Activated CD4-positive, alpha-beta T cell treated with anti-CD3 and anti-CD28 coated beads, Interleukin-2, amount 50 U/mL, for 24 hours (primary cell): Measurements from ENCODE around the gene UGT2B28.
"Not testable (repeated sequence)": the region's sequence is repeated elsewhere in the genome, so short reads cannot be mapped to it uniquely, and the experiment has no call there.

Experiments
- DNase-seq, 2 donors: peaks; one replicate each; pipeline ENCODE4 v3.0.0-alpha.2; 2020; ENCODE audit warnings: low read depth in 1 of 2, low spot score in 1 of 2

UGT2B28 gene

DNA sequence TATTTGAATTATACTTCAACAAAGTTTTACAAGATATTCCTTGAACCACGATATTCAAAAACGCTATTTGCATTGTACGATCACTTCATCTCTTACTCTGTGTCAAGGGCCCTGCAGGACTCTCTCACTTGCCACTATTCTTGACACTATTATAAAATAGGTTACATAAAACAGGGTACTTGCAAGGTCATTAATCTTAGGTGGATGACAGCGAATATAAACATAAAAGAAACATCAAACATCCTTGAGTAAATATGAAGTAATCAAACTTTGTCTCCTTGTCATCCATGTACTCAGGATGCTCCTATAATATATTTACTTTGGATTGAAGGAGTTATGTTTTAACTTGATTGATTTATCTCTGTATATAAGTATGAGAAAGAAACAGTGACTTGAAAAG lies at the start of gene UGT2B28:
Gene UGT2B28 (plus strand): TSS at position 395 of the 400 bp plus-strand sequence. CDS start 26 bp downstream, outside the sequence.
- DNase-seq = not testable (repeated sequence)

DNA sequence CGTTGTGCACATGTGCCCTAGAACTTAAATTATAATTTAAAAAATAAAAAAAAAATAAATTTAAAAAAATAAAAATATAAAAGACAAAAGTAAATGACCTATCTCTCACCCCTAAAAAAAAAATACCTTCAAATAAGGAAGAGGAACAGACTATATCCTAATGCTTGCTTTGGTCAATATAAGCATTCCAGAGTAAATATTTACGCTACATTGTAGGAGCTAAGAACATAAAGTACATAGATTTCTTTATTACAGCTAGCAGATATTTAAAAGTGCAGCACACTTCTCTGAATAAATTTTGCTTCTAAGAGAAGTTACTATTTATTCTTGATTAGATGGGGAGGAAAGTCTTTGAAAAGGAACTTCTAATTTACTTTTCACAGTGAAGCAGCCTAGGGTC lies 41.2 kb upstream of the UGT2B28 start:
- DNase-seq = no peak

DNA sequence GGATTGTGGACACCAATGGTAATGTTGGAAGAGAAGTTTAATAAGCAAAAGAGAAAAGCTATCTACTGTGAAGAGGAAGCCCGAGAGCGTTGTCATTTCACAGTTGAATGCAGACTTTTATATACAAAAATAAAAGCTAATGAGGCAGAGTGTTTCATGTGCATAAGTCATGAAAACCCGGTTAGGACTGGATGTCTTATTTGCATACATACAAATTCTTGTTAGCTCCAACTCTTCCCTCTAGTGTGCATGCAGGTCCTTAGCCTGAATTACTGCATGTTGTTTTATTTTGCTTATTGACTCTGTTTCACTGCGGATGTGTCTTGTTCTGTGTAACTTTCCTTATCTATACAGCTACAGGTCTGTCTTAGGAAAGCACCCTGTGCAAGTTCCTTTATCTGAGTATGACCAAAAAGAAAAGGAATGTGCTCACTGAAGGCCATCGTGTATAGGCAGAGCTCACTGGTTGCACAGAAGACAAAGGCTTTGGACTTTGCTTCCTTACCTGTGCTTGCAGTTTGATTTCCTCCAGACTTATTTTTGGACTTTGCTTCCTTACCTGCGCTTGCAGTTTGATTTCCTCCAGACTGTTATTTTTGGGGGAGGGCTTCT lies 40.6 kb upstream of the UGT2B28 start:
- no peak for DNase-seq

DNA sequence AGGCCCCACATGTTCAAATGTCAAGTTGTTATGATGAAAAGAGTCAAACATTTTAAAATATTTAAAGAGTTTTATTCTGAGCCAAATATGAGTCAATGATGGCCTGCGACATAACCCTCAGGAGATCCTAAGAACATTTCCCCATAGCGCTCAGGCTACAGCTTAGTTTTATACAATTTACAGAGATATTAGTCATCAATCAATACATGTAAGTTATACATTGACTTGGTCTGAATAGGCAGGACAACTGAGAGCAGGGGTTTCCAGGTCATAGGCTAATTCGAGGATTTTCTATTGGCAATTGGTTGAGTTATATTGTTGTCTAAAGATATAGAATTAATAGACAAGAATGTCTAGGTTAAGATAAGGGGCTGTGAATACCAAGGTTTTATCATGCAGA lies 39.5 kb upstream of the UGT2B28 start:
- DNase-seq = not testable (repeated sequence)

DNA sequence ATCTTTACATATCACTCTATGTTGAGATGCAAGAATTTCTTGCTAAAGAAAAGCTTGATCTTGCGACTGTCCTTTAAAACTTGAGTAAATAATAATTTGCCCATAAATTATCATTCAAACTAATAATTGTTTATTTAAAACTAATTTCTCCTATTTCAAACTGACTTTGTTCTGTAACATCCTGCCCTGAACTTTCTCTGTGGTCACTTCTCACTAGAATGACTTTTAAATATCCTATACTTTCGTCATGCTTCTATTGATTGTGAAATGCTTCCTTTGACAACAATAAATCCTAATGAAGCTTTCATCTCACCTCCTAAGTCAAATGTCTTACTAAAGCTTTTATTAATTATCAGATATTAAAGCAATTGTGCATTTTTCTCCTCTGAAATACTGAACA lies 38.5 kb upstream of the UGT2B28 start:
- not testable (repeated sequence) for DNase-seq

DNA sequence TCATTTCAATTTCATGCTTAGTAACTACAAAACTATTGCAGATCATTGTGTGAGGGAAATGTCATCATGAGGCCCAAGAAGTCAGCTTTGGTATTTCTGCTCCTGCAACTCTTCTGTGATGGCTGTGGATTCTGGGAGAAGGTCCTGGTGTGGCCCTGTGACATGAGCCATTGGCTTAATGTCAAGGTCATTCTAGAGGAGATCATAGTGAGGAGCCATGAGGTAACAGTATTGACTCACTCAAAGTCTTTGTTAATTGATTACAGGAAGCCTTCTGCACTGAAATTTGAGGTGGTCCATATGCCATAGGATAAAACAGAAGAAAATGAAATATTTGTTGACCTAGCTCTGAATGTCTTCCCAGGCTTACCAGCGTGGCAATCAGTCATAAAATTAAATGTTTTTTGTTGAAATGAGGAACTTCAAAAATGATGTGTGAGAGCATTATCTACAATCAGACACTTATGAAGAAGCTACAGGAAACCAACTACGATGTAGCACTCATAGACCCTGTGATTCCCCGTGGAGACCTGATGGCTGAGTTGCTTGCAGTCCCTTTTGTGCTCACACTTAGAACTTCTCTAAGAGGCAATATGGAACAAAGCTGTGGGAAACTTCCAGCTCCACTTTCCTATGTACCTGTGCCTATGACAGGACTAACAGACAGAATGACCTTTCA lies 37.6 kb upstream of the UGT2B28 start:
- not testable (repeated sequence) for DNase-seq

DNA sequence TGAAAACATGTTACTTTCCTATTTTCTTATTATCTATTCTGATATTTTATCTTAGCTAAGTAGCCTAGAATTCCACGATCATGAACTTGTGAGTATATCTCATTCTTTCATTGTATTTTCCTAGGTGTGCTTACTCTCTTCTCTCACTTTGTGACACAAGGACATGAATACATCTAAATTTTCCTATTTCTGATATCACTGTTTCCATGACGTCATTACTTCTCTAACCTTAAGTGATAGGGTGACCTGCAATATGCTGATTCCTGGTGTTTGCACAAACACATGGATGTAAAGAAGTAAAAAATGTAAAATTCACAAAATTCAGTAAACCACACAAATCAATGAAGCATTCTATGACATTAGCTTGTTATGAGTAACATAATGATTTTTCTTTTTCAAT lies 29.4 kb upstream of the UGT2B28 start:
- not testable (repeated sequence) for DNase-seq

DNA sequence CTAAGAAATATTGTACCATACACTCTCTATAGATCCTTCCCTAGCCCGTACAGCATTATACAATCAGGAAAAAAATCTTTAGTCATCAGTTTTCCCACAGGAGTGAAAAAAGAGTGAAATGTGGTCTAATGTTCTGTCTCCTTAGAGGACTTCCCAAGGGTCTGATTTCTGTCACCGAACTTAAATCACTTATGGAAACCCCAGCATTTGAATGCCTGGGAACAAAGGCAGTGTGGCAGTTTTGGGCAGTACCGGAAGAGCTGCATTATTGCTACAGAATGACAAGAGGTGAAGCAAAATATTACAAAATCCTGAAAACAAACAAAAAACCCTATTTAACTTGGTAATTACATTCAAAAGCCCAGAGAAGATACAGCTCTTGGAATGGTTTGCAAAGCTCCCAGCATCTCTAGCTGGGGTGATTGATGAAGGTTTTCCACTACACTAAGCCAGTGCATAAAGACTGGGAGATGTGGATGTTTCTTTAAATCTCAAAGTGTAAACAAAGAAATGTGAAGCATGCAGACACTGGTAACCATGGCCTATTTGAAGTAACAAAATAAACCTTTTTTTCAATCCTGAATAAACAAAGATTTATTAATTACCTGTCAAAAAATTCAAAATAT lies 27.0 kb upstream of the UGT2B28 start:
- not testable (repeated sequence) for DNase-seq

DNA sequence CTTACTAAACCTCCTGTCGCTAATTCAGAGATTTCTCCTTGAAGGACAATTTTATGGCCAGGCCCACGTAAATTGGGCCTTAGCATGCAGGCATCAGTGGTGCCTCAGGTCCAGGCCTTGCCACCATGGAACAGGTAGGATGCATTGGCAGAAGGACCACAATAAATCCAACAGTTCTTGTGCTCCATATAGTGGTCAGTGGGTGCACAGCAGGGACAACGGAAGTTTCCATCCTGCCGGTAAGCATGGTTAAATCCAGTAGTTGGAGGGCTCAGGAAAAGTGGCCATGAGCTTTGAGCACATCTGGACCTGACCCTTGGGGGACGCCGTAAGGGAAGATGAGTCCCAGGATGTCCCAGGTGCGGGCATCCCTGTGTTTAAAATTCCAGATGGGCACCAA lies 11.7 kb upstream of the UGT2B28 start:
- DNase-seq = not testable (repeated sequence)

DNA sequence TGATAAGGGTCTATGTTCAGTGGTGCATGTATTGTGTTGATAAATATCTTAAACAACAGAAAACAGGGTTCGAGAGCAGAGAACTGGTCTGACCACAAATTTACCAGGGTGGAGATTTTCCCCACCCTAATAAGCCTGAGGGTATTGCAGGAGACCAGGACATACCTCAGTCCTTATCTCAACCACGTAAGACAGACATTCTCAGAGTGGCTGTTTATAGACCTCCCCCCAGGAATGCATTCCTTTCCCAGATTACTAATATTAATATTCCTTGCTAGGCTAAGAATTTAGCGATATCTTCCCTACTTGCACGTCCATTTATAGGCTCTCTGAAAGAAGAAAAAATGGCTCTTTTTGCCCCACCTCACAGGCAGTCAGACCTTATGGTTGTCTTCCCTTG lies 16.1 kb downstream of the UGT2B28 start:
- not testable (repeated sequence) for DNase-seq

DNA sequence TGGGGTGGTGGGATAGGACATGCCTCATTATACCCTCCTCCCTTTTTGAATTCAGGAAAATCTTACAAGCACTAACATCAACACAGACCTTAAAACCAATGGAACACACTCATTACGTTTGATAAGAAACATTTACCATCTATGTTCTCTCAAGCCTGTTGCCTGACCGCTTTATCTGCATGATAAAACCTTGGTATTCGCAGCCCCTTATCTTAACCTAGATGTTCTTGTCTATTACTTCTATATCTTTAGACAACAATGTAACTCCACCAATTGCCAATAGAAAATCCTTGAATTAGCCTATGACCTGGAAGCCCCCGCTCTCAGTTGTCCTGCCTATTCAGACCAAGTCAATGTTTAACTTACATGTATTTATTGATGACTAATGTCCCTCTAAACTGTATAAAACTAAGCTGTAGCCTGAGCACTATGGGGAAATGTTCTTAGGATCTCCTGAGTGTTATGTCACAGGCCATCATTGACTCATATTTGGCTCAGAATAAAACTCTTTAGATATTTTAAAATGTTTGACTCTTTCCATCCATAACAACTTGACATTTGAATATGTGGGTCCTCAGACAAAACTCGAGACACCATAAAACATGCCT lies 28.3 kb downstream of the UGT2B28 start:
- DNase-seq = not testable (repeated sequence)

DNA sequence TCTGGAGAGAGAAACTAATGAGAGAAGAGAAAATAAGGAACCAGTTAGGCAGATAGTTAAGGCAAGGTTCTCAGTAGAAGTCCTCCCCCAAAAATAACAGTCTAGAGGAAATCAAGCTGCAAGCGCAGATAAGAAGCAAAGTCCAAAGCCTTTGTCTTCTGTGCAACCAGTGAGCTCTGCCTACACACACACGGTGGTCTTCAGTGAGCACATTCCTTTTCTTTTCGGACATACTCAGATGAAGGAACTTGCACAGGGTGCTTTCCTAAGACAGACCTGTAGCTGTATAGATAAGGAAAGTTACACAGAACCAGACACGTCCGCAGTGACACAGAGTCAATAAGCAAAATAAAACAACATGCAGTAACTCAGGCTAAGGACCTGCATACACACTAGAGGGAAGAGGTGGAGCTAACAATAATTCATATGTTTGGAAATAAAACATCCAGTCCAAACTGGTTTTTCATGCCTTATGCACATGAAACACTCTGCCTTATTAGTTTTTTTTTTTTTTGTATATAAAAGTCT lies 29.3 kb downstream of the UGT2B28 start:
- DNase-seq = not testable (repeated sequence)

DNA sequence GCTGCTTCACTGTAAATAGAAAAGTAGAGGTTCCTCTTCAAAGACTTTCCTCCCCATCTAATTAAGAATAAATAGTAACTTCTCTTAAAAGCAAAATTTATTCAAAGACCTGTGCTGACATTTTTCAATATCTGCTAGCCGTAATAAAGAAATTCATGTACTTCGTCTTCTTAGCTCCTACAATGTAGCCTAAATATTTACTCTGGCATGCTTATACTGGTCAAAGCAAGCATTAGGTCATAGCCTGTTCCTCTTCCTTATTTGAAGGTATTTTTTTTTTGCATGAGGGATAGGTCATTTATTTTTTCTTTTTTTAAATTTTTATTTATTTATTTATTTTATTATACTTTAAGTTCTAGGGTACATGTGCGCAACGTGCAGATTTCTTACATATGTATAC lies 30.0 kb downstream of the UGT2B28 start:
- not testable (repeated sequence) for DNase-seq

DNA sequence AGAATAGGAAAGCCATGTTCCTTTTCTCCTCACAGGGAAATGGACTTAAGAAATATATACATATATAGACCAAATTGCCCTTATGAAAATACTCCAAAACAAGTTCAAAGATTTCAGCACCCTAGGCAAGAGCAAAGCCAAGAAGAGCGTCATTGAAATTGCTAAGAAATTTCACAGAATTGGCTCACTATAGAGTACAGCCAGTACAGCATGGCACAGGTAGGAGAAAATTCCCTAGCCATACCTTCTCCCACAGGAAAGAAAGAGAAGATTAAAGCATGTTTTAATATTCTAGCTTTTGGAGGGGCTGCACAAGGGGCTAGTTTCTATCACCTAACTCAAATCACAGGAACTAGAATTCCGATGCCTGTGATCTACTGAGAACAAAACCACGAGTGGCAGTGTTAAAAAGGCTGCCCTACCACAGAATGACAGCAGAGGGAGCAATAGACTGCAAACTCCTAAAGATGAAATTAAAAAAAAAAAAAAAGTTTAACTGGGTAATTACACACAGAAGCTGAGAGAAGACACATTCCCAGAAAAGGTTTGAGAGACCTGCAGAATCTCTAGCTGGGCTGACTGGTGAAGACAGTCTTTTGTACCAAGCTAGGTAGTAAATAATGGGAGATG lies 37.5 kb downstream of the UGT2B28 start:
- not testable (repeated sequence) for DNase-seq

DNA sequence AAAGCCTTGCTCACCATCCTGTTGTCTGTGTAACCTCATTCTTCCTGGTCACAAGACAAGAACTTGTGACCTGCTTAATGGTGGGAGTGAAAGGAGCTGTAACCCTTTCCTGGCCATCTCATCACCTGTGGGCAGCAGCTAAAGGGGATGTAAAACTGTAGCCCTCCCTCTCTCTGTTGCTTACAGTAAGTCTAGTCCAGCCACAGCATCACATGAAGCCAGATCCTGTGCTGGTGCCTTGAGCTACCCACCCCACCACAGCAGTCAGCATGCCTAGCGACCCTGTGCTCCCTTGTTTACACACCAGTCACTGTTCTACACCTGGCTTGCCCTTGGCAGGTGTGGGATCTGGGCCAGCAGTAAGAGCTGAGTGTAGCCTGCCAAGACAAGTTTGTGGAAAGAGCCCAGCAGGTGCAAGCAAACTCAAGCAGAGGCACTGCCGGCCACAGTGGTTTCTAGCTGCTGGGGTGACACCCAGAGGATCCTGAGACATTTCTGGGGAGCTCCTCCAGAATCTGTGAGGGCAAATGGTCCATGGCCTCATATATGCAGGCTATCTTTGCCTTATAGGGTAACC lies 41.0 kb downstream of the UGT2B28 start:
- no peak for DNase-seq

DNA sequence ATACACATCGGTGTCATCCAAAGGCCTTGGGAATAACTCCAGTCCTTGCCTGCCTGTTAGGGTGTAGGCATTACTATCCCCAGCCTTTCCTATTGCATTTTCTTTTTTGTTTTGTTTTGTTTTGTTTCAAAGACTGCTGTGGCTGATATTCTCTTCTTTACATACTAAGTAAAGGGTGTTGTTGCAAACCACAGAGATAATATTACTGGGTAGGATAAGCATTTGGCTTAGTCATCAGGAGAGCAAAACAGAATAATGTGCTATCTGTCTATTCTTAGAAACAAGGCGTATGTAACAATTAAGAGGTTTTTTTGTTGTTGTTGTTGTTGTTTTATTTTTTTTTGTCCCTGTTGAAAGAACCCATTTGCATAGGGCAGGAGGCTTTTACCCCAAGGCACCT lies 41.8 kb downstream of the UGT2B28 start:
- no peak for DNase-seq

DNA sequence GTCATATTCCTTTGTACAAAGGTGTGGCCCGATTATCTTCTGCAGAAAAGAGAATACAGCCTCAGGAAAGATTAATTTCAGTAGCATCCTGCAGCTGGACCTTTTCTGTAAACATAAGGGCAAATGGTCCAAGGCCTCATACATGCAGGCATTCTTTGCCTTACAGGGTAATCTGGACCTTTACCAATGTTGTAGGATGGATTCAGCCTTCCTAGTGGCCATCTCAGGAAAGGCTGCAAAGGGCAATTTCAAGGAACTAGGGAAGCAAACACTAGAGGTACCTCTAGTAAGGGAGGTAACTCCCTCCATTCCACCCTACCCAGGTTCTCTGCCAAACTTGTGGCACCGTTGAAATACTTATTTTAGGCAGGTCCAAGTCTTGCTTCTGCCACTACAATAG lies 43.0 kb downstream of the UGT2B28 start:
- no peak for DNase-seq

DNA sequence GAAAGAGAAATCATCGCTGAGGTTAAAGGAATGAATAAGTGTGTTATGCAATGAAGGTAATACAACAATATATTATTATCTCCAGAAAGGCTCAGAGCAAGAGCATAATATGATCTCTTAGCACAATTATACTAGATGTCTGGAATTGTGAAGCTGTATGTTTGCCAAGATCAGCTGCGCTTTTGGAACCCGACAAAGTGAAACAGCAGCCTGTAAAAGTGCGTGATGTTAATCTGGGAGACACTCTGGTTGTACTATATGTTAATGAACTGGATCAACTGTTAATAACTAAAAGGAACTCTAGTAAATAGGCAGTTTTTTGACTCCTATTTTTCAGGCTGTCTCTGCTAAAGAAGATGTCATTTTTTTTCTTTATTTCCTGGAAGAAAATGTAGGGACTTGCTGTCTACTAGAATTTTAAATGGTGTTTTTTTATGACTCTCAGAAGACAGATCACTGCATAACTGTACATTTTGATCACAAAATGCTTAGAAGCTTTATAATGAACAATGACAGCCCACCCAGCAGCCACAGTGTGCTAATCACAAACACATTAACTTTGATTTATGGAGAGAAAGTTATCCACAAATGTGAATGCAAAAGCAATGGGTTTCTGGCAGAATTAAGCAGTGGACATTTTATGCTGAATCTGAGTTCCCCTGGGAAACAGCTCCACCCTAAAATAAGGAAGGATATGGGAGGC lies 50.2 kb downstream of the UGT2B28 start:
- DNase-seq = no peak

DNA sequence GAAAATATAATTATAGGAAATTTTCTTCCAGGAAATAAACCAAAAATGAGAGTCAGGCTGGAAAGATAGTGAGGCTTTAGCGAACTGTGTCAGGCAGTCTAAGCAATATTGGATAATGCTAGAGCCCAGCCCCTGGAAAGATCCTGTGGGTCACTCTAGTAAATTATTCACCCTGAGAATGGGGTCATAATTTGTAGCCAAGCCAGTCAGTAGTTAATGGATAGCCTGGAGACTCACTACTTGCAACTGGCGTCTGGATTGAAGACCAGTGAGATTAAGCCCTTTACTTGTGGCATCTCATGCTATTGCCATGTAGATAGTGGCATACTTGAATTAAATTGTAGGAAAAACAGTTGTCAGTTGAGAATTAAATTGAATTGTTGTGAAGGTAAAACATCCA lies 51.0 kb downstream of the UGT2B28 start:
- DNase-seq = not testable (repeated sequence)

DNA sequence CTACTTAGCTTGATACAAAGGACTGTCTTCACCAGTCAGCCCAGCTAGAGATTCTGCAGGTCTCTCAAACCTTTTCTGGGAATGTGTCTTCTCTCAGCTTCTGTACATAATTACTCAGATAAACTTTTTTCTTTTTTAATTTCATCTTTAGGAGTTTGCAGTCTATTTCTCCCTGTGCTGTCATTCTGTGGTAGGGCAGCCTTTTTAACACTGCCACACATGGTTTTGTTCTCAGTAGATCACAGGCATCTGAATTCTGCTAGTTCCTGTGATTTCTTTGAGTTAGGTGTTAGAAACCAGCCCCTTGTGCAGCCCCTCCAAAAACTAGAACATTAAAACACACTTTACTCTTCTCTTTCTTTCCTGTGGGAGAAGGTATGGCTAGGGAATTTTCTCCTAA lies 55.2 kb downstream of the UGT2B28 start:
- DNase-seq = not testable (repeated sequence)
